GM23248 (cell line): Measurements from ENCODE around the gene WBP2. TPM values are rescaled to one million over a fixed set of nuclear protein-coding genes. Genes with fewer than 3 reads are reported as not detected.

Experiments used
- DNase-seq: peaks from one replicate; pipeline ENCODE4 v3.0.0-alpha.2; 2015
- H2AFZ ChIP-seq: fragments of 200-600 bp; sonication (generic); 2 replicates; pipeline ENCODE4 v1.6.1; 2016; ENCODE audit warnings: antibody characterized with exemption
- H3F3A ChIP-seq: fragments of 200-600 bp; sonication (generic); 2 replicates; pipeline ENCODE4 v1.6.1; 2016; ENCODE audit warnings: mild to moderate bottlenecking, antibody characterized with exemption, mixed run types; ENCODE audit not compliant: insufficient read depth
- H3K27ac ChIP-seq: fragments of 200-600 bp; sonication (generic); 2 replicates; pipeline ENCODE4 v1.5.1; 2016; ENCODE audit warnings: mild to moderate bottlenecking
- H3K27me3 ChIP-seq: fragments of 200-600 bp; sonication (generic); replicated peaks from 2 replicates; pipeline ENCODE4 v1.6.1; 2016; ENCODE audit warnings: mild to moderate bottlenecking; ENCODE audit not compliant: insufficient read depth
- H3K36me3 ChIP-seq: fragments of 200-600 bp; sonication (generic); 2 replicates; pipeline ENCODE4 v1.6.1; 2016; ENCODE audit warnings: low read depth, mild to moderate bottlenecking
- H3K4me1 ChIP-seq: fragments of 200-600 bp; sonication (generic); 2 replicates; pipeline ENCODE4 v1.6.1; 2016; ENCODE audit warnings: mild to moderate bottlenecking; ENCODE audit not compliant: insufficient read depth
- H3K4me2 ChIP-seq: fragments of 200-600 bp; sonication (generic); one replicate; pipeline ENCODE4 v1.6.1; 2016; ENCODE audit warnings: mild to moderate bottlenecking; ENCODE audit not compliant: unreplicated experiment
- H3K4me3 ChIP-seq: fragments of 200-600 bp; sonication (generic); 2 replicates; pipeline ENCODE4 v1.5.1; 2016; ENCODE audit warnings: mild to moderate bottlenecking
- H3K79me2 ChIP-seq: fragments of 200-600 bp; sonication (generic); 2 replicates; pipeline ENCODE4 v1.6.1; 2016; ENCODE audit warnings: mild to moderate bottlenecking; ENCODE audit not compliant: insufficient read depth
- H3K9ac ChIP-seq: fragments of 200-600 bp; sonication (generic); 2 replicates; pipeline ENCODE4 v1.6.1; 2016; ENCODE audit warnings: mild to moderate bottlenecking
- H3K9me2 ChIP-seq: fragments of 200-600 bp; sonication (generic); 2 replicates; pipeline ENCODE4 v1.6.1; 2016; ENCODE audit warnings: mixed run types, mild to moderate bottlenecking, moderate library complexity; ENCODE audit not compliant: insufficient read depth
- H3K9me3 ChIP-seq: fragments of 200-600 bp; sonication (generic); one replicate; pipeline ENCODE4 v1.6.1; 2017; ENCODE audit warnings: low read depth
- H4K20me1 ChIP-seq: fragments of 200-600 bp; sonication (generic); 2 replicates; pipeline ENCODE4 v1.6.0; 2016; ENCODE audit not compliant: insufficient read depth
- EZH2 ChIP-seq: fragments of 200-600 bp; sonication (generic); IDR thresholded peaks from 2 replicates; pipeline ENCODE4 v1.6.1; 2018; ENCODE audit warnings: antibody characterized with exemption, mild to moderate bottlenecking; ENCODE audit not compliant: insufficient read depth, poor library complexity, severe bottlenecking
- EZH2phosphoT487 ChIP-seq: fragments of 200-600 bp; sonication (generic); IDR thresholded peaks from 2 replicates; pipeline ENCODE4 v1.6.1; 2018; ENCODE audit warnings: antibody characterized with exemption, moderate library complexity, mild to moderate bottlenecking, low read depth; ENCODE audit not compliant: insufficient read depth
- WGBS, 2 experiments: methylation state at CpG; one replicate each; pipeline ENCODE4 v1.1.6; 2015 to 2017; ENCODE audit warnings: low lambda C conversion rate in 2 of 2, low coverage in 1 of 2; ENCODE audit errors: missing lambda C conversion rate in 2 of 2; 5-methylcytosine and 5-hydroxymethylcytosine counted together
- in situ Hi-C: fragments of 300-500 bp; cut with MboI; formaldehyde crosslinking; loops from 2 replicates; pipeline ENCODE4 v1.15.0; 2020
- polyA plus RNA-seq: library from polyadenylated mRNA; unstranded; fragments of >200 nt; fragmentation: Nextera tagmentation; extraction: Ambion mirVana; gene quantifications from 2 replicates; pipeline ENCODE4 v1.2.1, GENCODE V29; 2016
- total RNA-seq: library from RNA; depleted of rRNA; stranded (reverse); fragments of >200 nt; shearing (Covaris generic); gene quantifications from 2 replicates; pipeline ENCODE4 v1.2.3, GENCODE V29; 2014

The WBP2 gene
- total and polyA plus RNA-seq, 2 experiments from 2014 or later: 17.4 to 59.4 TPM

GRCh38 chr17:75842411-75842810, 12.7 kb downstream of the WBP2 start:
- 77 to 79% methylated on average over 15 to 18 of the region's 18 CpGs for WGBS, 2 experiments
- H3K9me2 ChIP-seq: no peaks in the 10 kb centered on the region
- H3K79me2 ChIP-seq: no peaks in the 10 kb centered on the region
- H3K27me3 ChIP-seq: no peaks in the 10 kb centered on the region
- H3K9ac ChIP-seq: no peak overlapping the region
- DNase-seq: no peak
- H3K27ac ChIP-seq: no peak overlapping the region
- H3K36me3 ChIP-seq: no peaks in the 10 kb centered on the region
- in situ Hi-C loops: no loop called here
- H3K4me3 ChIP-seq: no peak overlapping the region
- no peak overlapping the region for H2AFZ ChIP-seq
- H4K20me1 ChIP-seq: no peaks in the 10 kb centered on the region
- TF ChIP-seq EZH2 (no peak), EZH2phosphoT487 (no peak)
- H3K9me3 ChIP-seq: no peaks in the 10 kb centered on the region
- H3K4me2 ChIP-seq: no peak overlapping the region
- no peaks in the 10 kb centered on the region for H3F3A ChIP-seq
- H3K4me1 ChIP-seq: peaks cover 3% of the 10 kb centered on the region

- WGBS, 2 experiments: 72 to 74% methylated on average over 7 of the region's 7 CpGs
- Histone ChIP-seq H3K79me2 (no peaks in the 10 kb centered on the region), H3K27me3 (no peaks in the 10 kb centered on the region), H3K27ac (no peak overlapping the region), H3K4me2 (no peak overlapping the region), H4K20me1 (no peaks in the 10 kb centered on the region), H3K36me3 (no peaks in the 10 kb centered on the region), H3K4me1 (peaks cover 3% of the 10 kb centered on the region), H3K9me3 (no peaks in the 10 kb centered on the region), H3F3A (no peaks in the 10 kb centered on the region), H2AFZ (no peak overlapping the region), H3K9me2 (no peaks in the 10 kb centered on the region), H3K9ac (no peak overlapping the region), H3K4me3 (no peak overlapping the region)
- DNase-seq: no peak
- no peak for TF ChIP-seq EZH2
- no peak for TF ChIP-seq EZH2phosphoT487
- in situ Hi-C loops: no loop called here
These were observed 14.4 kb downstream of the WBP2 start for GRCh38 chr17:75840799-75841164.

GRCh38 chr17:75839942-75840798, 15.0 kb downstream of the WBP2 start:
- H3K27ac ChIP-seq: no peak overlapping the region
- no peaks in the 10 kb centered on the region for H4K20me1 ChIP-seq
- H3K4me1 ChIP-seq: no peaks in the 10 kb centered on the region; the same call in 1 of the 2 replicates
- WGBS, 2 experiments: 89 to 90% methylated on average over 26 to 35 of the region's 36 CpGs
- no peak for DNase-seq
- in situ Hi-C loops: no loop called here
- no peak overlapping the region for H3K9ac ChIP-seq
- no peaks in the 10 kb centered on the region for H3F3A ChIP-seq
- H3K4me3 ChIP-seq: no peak overlapping the region
- no peaks in the 10 kb centered on the region for H3K27me3 ChIP-seq
- no peak for TF ChIP-seq EZH2
- TF ChIP-seq EZH2phosphoT487: no peak
- no peak overlapping the region for H2AFZ ChIP-seq
- no peaks in the 10 kb centered on the region for H3K36me3 ChIP-seq
- H3K9me2 ChIP-seq: no peaks in the 10 kb centered on the region
- no peaks in the 10 kb centered on the region for H3K79me2 ChIP-seq
- H3K4me2 ChIP-seq: no peak overlapping the region
- H3K9me3 ChIP-seq: no peaks in the 10 kb centered on the region

- H3K4me3 ChIP-seq: no peak overlapping the region
- no peak overlapping the region for H3K27ac ChIP-seq
- H2AFZ ChIP-seq: no peak overlapping the region
- no peak overlapping the region for H3K9ac ChIP-seq
- no peak for DNase-seq
- in situ Hi-C loops: no loop called here
- no peaks in the 10 kb centered on the region for H4K20me1 ChIP-seq
- WGBS, 2 experiments: 93 to 96% methylated on average over 15 of the region's 15 CpGs
- H3F3A ChIP-seq: no peaks in the 10 kb centered on the region
- no peaks in the 10 kb centered on the region for H3K4me1 ChIP-seq
- no peak overlapping the region for H3K4me2 ChIP-seq
- TF ChIP-seq EZH2 (no peak), EZH2phosphoT487 (no peak)
- H3K9me3 ChIP-seq: no peaks in the 10 kb centered on the region
- no peaks in the 10 kb centered on the region for H3K9me2 ChIP-seq
- H3K36me3 ChIP-seq: no peaks in the 10 kb centered on the region
- H3K27me3 ChIP-seq: no peaks in the 10 kb centered on the region
- H3K79me2 ChIP-seq: no peaks in the 10 kb centered on the region
These were observed 16.7 kb downstream of the WBP2 start for GRCh38 chr17:75838410-75838809.

- H3K9ac ChIP-seq: no peak overlapping the region
- in situ Hi-C loops: no loop called here
- 79 to 80% methylated on average over 6 to 7 of the region's 7 CpGs for WGBS, 2 experiments
These were observed 17.2 kb downstream of the WBP2 start for GRCh38 chr17:75837899-75838298.

More at GRCh38 chr17:75837899-75838298, 17.2 kb downstream of the WBP2 start:
- H3K4me1 ChIP-seq: no peaks in the 10 kb centered on the region
- no peak overlapping the region for H3K4me3 ChIP-seq
- H3K79me2 ChIP-seq: no peaks in the 10 kb centered on the region
- no peaks in the 10 kb centered on the region for H4K20me1 ChIP-seq
- TF ChIP-seq EZH2phosphoT487 (no peak), EZH2 (no peak)
- H3K4me2 ChIP-seq: no peak overlapping the region
- H3K9me2 ChIP-seq: no peaks in the 10 kb centered on the region
- H3K36me3 ChIP-seq: no peaks in the 10 kb centered on the region
- no peaks in the 10 kb centered on the region for H3K9me3 ChIP-seq
- no peak for DNase-seq
- H3K27me3 ChIP-seq: no peaks in the 10 kb centered on the region
- H2AFZ ChIP-seq: no peak overlapping the region
- H3K27ac ChIP-seq: no peak overlapping the region
- no peaks in the 10 kb centered on the region for H3F3A ChIP-seq
